CD4-positive, CD25-positive, alpha-beta regulatory T cell (primary cell): ENCODE results near the gene SAMD4A. TPM values are rescaled to one million over a fixed set of nuclear protein-coding genes. Genes with fewer than 3 reads are reported as not detected.

Experiments
- ATAC-seq, 2 donors: fragments of 150-1000 bp; cut with Tn5 transposase; one replicate each; pipeline ENCODE4 v1.10.0; 2021; ENCODE audit warnings: low read depth in 2 of 2, moderate number of reproducible peaks in 2 of 2, moderate library complexity in 1 of 2
- DNase-seq, 3 donors: peaks; one replicate each; pipeline versions ENCODE4 v3.0.0 to v3.0.0-alpha.2; 2012 to 2022; ENCODE audit warnings: mixed read lengths in 1 of 3
- H3K27ac ChIP-seq: one replicate; pipeline ENCODE4 v1.7.0; 2013; ENCODE audit warnings: mild to moderate bottlenecking, low read length; ENCODE audit not compliant: insufficient read depth, poor library complexity, severe bottlenecking
- H3K27me3 ChIP-seq: one replicate; pipeline ENCODE4 v1.7.0; 2013; ENCODE audit warnings: low read length; ENCODE audit not compliant: control insufficient read depth, insufficient read depth
- H3K36me3 ChIP-seq: one replicate; pipeline ENCODE4 v1.7.0; 2013; ENCODE audit warnings: mild to moderate bottlenecking, low read length, moderate library complexity; ENCODE audit not compliant: control insufficient read depth, insufficient read depth
- H3K4me1 ChIP-seq: 2 replicates; pipeline ENCODE4 v1.7.0; 2013; ENCODE audit warnings: mild to moderate bottlenecking, low read length; ENCODE audit not compliant: insufficient read depth, control insufficient read depth, poor library complexity, severe bottlenecking
- H3K4me3 ChIP-seq: one replicate; pipeline ENCODE4 v1.7.0; 2013; ENCODE audit warnings: low read depth, mild to moderate bottlenecking, low read length, moderate library complexity
- H3K9me3 ChIP-seq, 2 experiments: 1 replicate in 1 of 2; 2 replicates in 1 of 2; pipeline ENCODE4 v1.7.0; 2013; ENCODE audit warnings: low read length in 2 of 2, mild to moderate bottlenecking in 1 of 2, moderate library complexity in 1 of 2; ENCODE audit not compliant: control insufficient read depth in 2 of 2
- H3K27ac Mint-ChIP-seq, 3 donors: one replicate each; pipeline ENCODE4 v1.8.0; 2020 to 2022; ENCODE audit warnings: mild to moderate bottlenecking in 3 of 3, mixed read lengths in 3 of 3, moderate library complexity in 2 of 3
- H3K27me3 Mint-ChIP-seq: one replicate; pipeline ENCODE4 v1.8.0; 2022; ENCODE audit warnings: mild to moderate bottlenecking, mixed read lengths
- H3K36me3 Mint-ChIP-seq: one replicate; pipeline ENCODE4 v1.8.0; 2020; ENCODE audit warnings: mixed read lengths
- H3K4me1 Mint-ChIP-seq, 4 donors: one replicate each; pipeline ENCODE4 v1.8.0; 2020 to 2022; ENCODE audit warnings: mixed read lengths in 4 of 4, mild to moderate bottlenecking in 1 of 4
- H3K4me3 Mint-ChIP-seq, 4 donors: one replicate each; pipeline ENCODE4 v1.8.0; 2020 to 2022; ENCODE audit warnings: mild to moderate bottlenecking in 4 of 4, mixed read lengths in 4 of 4, moderate library complexity in 3 of 4
- H3K9me3 Mint-ChIP-seq, 7 donors: one replicate each; pipeline ENCODE4 v1.8.0; 2020 to 2022; ENCODE audit warnings: mixed read lengths in 7 of 7, mild to moderate bottlenecking in 3 of 7, moderate library complexity in 2 of 7
- polyA plus RNA-seq, 4 donors: library from polyadenylated mRNA; unstranded; fragments of 300-500 nt; fragmentation: Illumina TruSeq; gene quantifications; one replicate each; pipeline ENCODE4 v1.2.3, GENCODE V29; 2021
- total RNA-seq: library from RNA; stranded (reverse); gene quantifications from one replicate; pipeline ENCODE4 v1.2.3, GENCODE V29; 2022

SAMD4A gene
- total and polyA plus RNA-seq, 5 donors from 2014 or later: 0.05 to 7.9 (median 0.13) TPM; not detected in 1

- no peak for DNase-seq
- H3K27me3 ChIP-seq: peaks cover 8% of the 10 kb centered on the region
- Mint-ChIP-seq H3K4me3 (no peak overlapping the region), H3K4me1 (peaks cover 0 to 5% (median 1%) of the 10 kb centered on the region in 4 donors), H3K27ac (no peak overlapping the region), H3K36me3 (no peaks in the 10 kb centered on the region), H3K27me3 (peaks cover 17% of the 10 kb centered on the region), H3K9me3 (peaks cover 0 to 3% (median 0%) of the 10 kb centered on the region in 7 donors)
- ATAC-seq: no peak
- no peak overlapping the region for H3K4me3 ChIP-seq
- H3K4me1 ChIP-seq: no peaks in the 10 kb centered on the region
- no peak overlapping the region for H3K27ac ChIP-seq
- H3K9me3 ChIP-seq: no peaks in the 10 kb centered on the region
- H3K36me3 ChIP-seq: no peaks in the 10 kb centered on the region
Measured at GRCh38 chr14:54719406-54719805, 152.5 kb downstream of the SAMD4A start.

GRCh38 chr14:54722791-54723432, 156.0 kb downstream of the SAMD4A start:
- Histone ChIP-seq H3K4me1 (no peaks in the 10 kb centered on the region), H3K27ac (no peak overlapping the region), H3K9me3 (no peaks in the 10 kb centered on the region), H3K27me3 (peaks cover 10% of the 10 kb centered on the region), H3K36me3 (no peaks in the 10 kb centered on the region), H3K4me3 (no peak overlapping the region)
- no peak for ATAC-seq
- no peak overlapping the region for H3K4me3 Mint-ChIP-seq
- peaks cover 12% of the 10 kb centered on the region for H3K27me3 Mint-ChIP-seq
- peaks cover 0 to 3% (median 0%) of the 10 kb centered on the region in 7 donors for H3K9me3 Mint-ChIP-seq
- H3K4me1 Mint-ChIP-seq: peaks cover 0 to 5% (median 2%) of the 10 kb centered on the region in 4 donors
- H3K36me3 Mint-ChIP-seq: no peaks in the 10 kb centered on the region
- DNase-seq: peak in 1 of 3 donors; percentile 66
- peak overlapping the region in 1 of 3 donors; percentile 31 for H3K27ac Mint-ChIP-seq

GRCh38 chr14:54724123-54724522, 157.2 kb downstream of the SAMD4A start:
- ATAC-seq: no peak

GRCh38 chr14:54724676-54725325, 157.9 kb downstream of the SAMD4A start:
- peaks cover 0 to 3% (median 0%) of the 10 kb centered on the region in 7 donors for H3K9me3 Mint-ChIP-seq
- Histone ChIP-seq H3K4me1 (no peaks in the 10 kb centered on the region), H3K9me3 (no peaks in the 10 kb centered on the region), H3K27me3 (peaks cover 13% of the 10 kb centered on the region), H3K27ac (no peak overlapping the region), H3K36me3 (no peaks in the 10 kb centered on the region), H3K4me3 (no peak overlapping the region)
- H3K4me1 Mint-ChIP-seq: peaks cover 2 to 8% (median 6%) of the 10 kb centered on the region in 4 donors
- H3K4me3 Mint-ChIP-seq: no peak overlapping the region
- ATAC-seq (no peak), DNase-seq (no peak)
- no peak overlapping the region for H3K27ac Mint-ChIP-seq
- H3K27me3 Mint-ChIP-seq: peaks cover 11% of the 10 kb centered on the region
- no peaks in the 10 kb centered on the region for H3K36me3 Mint-ChIP-seq

More at GRCh38 chr14:54724123-54724522, 157.2 kb downstream of the SAMD4A start:
- Mint-ChIP-seq H3K27ac (no peak overlapping the region), H3K36me3 (no peaks in the 10 kb centered on the region), H3K4me3 (no peak overlapping the region), H3K4me1 (peaks cover 0 to 5% (median 2%) of the 10 kb centered on the region in 4 donors), H3K9me3 (peaks cover 0 to 3% (median 0%) of the 10 kb centered on the region in 7 donors), H3K27me3 (peaks cover 12% of the 10 kb centered on the region)
- peaks cover 13% of the 10 kb centered on the region for H3K27me3 ChIP-seq
- H3K4me3 ChIP-seq: no peak overlapping the region
- no peaks in the 10 kb centered on the region for H3K9me3 ChIP-seq
- no peak overlapping the region for H3K27ac ChIP-seq
- H3K36me3 ChIP-seq: no peaks in the 10 kb centered on the region
- no peak for DNase-seq
- no peaks in the 10 kb centered on the region for H3K4me1 ChIP-seq

GRCh38 chr14:54725998-54726397, 159.1 kb downstream of the SAMD4A start:
- Histone ChIP-seq H3K4me1 (peaks cover 6% of the 10 kb centered on the region), H3K27me3 (peaks cover 13% of the 10 kb centered on the region), H3K36me3 (no peaks in the 10 kb centered on the region), H3K4me3 (no peak overlapping the region), H3K9me3 (no peaks in the 10 kb centered on the region), H3K27ac (no peak overlapping the region)
- Mint-ChIP-seq H3K36me3 (no peaks in the 10 kb centered on the region), H3K4me3 (no peak overlapping the region), H3K27ac (no peak overlapping the region), H3K27me3 (peaks cover 16% of the 10 kb centered on the region), H3K9me3 (peaks cover 0 to 3% (median 0%) of the 10 kb centered on the region in 7 donors), H3K4me1 (peaks cover 4 to 15% (median 12%) of the 10 kb centered on the region in 4 donors)
- DNase-seq (no peak), ATAC-seq (no peak)

- Histone ChIP-seq H3K36me3 (no peaks in the 10 kb centered on the region), H3K4me3 (no peak overlapping the region), H3K27ac (no peak overlapping the region), H3K27me3 (peaks cover 13% of the 10 kb centered on the region), H3K9me3 (no peaks in the 10 kb centered on the region), H3K4me1 (peaks cover 6% of the 10 kb centered on the region)
- Mint-ChIP-seq H3K4me3 (no peak overlapping the region), H3K4me1 (peaks cover 0 to 13% (median 12%) of the 10 kb centered on the region in 4 donors), H3K9me3 (peaks cover 0 to 1% (median 0%) of the 10 kb centered on the region in 7 donors), H3K27ac (no peak overlapping the region), H3K36me3 (no peaks in the 10 kb centered on the region), H3K27me3 (peaks cover 28% of the 10 kb centered on the region)
- DNase-seq (no peak), ATAC-seq (no peak)
Measured at GRCh38 chr14:54727929-54728328, 161.0 kb downstream of the SAMD4A start.

GRCh38 chr14:54728700-54729527, 162.0 kb downstream of the SAMD4A start:
- H3K27me3 ChIP-seq: peaks cover 5% of the 10 kb centered on the region
- Mint-ChIP-seq H3K4me1 (peaks cover 0 to 13% (median 12%) of the 10 kb centered on the region in 4 donors), H3K27me3 (peaks cover 38% of the 10 kb centered on the region), H3K36me3 (no peaks in the 10 kb centered on the region), H3K27ac (peak overlapping the region in 1 of 3 donors; percentile 71), H3K9me3 (no peaks in the 10 kb centered on the region), H3K4me3 (no peak overlapping the region)
- DNase-seq: no peak
- H3K4me3 ChIP-seq: no peak overlapping the region
- no peaks in the 10 kb centered on the region for H3K36me3 ChIP-seq
- H3K4me1 ChIP-seq: peaks cover 6% of the 10 kb centered on the region
- no peak overlapping the region for H3K27ac ChIP-seq
- no peaks in the 10 kb centered on the region for H3K9me3 ChIP-seq
- ATAC-seq: no peak
